CD4-positive, alpha-beta T cell treated with Interleukin-12 subunit alpha and Interleukin-12 subunit beta, for 1 hour (primary cell): ENCODE data around the gene CHRDL2.
"Not testable (repeated sequence)": the region's sequence is repeated elsewhere in the genome, so short reads cannot be mapped to it uniquely, and the experiment has no call there.

Source experiments
- DNase-seq: peaks from one replicate; pipeline ENCODE4 v3.0.0-alpha.2; 2020

The CHRDL2 gene

GRCh38 chr11:74663315-74663714 lies 67.9 kb downstream of the CHRDL2 start:
- DNase-seq, result no peak

GRCh38 chr11:74662487-74663103 lies 68.6 kb downstream of the CHRDL2 start:
- DNase-seq, result no peak

- not testable (repeated sequence) for DNase-seq
These were observed 72.1 kb downstream of the CHRDL2 start for GRCh38 chr11:74659124-74659523.

GRCh38 chr11:74654976-74655375 lies 76.2 kb downstream of the CHRDL2 start:
- DNase-seq, result no peak

GRCh38 chr11:74650498-74650897 lies 80.7 kb downstream of the CHRDL2 start:
- no peak for DNase-seq

GRCh38 chr11:74648894-74649293 lies 82.3 kb downstream of the CHRDL2 start:
- no peak for DNase-seq

- no peak for DNase-seq
These were observed 83.4 kb downstream of the CHRDL2 start for GRCh38 chr11:74647831-74648230.

- DNase-seq, result no peak
These were observed 83.8 kb downstream of the CHRDL2 start for GRCh38 chr11:74647404-74647803.

- no peak for DNase-seq
These were observed 84.3 kb downstream of the CHRDL2 start for GRCh38 chr11:74646954-74647353.
